Loucy (cell line): ENCODE measurements around the gene RNF130.

Experiments
- H2AFZ ChIP-seq: fragments of 200-600 bp; sonication (generic); 2 replicates; pipeline ENCODE4 v1.6.0; 2016; ENCODE audit warnings: antibody characterized with exemption, mild to moderate bottlenecking, low read length, moderate library complexity
- H3F3A ChIP-seq: fragments of 200-600 bp; 2 replicates; pipeline ENCODE4 v1.6.0; 2016; ENCODE audit warnings: antibody characterized with exemption, low read depth, mild to moderate bottlenecking
- H3K27me3 ChIP-seq: fragments of 200-600 bp; sonication (generic); 2 replicates; pipeline ENCODE4 v1.6.1; 2014; ENCODE audit warnings: low read length, mild to moderate bottlenecking; ENCODE audit not compliant: insufficient read depth, poor library complexity, severe bottlenecking
- H3K36me3 ChIP-seq: fragments of 200-600 bp; sonication (generic); 2 replicates; pipeline ENCODE4 v1.6.1; 2016; ENCODE audit warnings: low read length; ENCODE audit not compliant: insufficient read depth
- H3K4me1 ChIP-seq: fragments of 200-600 bp; sonication (generic); 2 replicates; pipeline ENCODE4 v1.5.1; 2014; ENCODE audit warnings: low read length, mild to moderate bottlenecking; ENCODE audit not compliant: insufficient read depth, poor library complexity, severe bottlenecking
- H3K4me2 ChIP-seq: fragments of 200-600 bp; sonication (generic); 2 replicates; pipeline ENCODE4 v1.6.0; 2014; ENCODE audit warnings: antibody characterized with exemption, low read length, low read depth, mild to moderate bottlenecking; ENCODE audit not compliant: poor library complexity, severe bottlenecking
- H3K4me3 ChIP-seq: fragments of 200-600 bp; sonication (generic); 2 replicates; pipeline ENCODE4 v1.5.1; 2014; ENCODE audit warnings: low read length, mild to moderate bottlenecking, mixed read lengths; ENCODE audit not compliant: poor library complexity, severe bottlenecking
- H3K79me2 ChIP-seq: fragments of 200-600 bp; sonication (generic); 2 replicates; pipeline ENCODE4 v1.6.1; 2014; ENCODE audit warnings: low read length; ENCODE audit not compliant: insufficient read depth
- H3K9ac ChIP-seq: fragments of 200-600 bp; sonication (generic); 2 replicates; pipeline ENCODE4 v1.6.0; 2014; ENCODE audit warnings: mild to moderate bottlenecking, low read depth, low read length, moderate library complexity; ENCODE audit not compliant: poor library complexity, severe bottlenecking
- H3K9me2 ChIP-seq: fragments of 200-600 bp; sonication (generic); replicated peaks from 2 replicates; pipeline ENCODE4 v1.6.1; 2016; ENCODE audit warnings: low read depth, low read length, mixed read lengths
- H3K9me3 ChIP-seq: fragments of 200-600 bp; sonication (generic); 2 replicates; pipeline ENCODE4 v1.6.1; 2014; ENCODE audit warnings: mild to moderate bottlenecking, antibody characterized with exemption, low read length, low read depth; ENCODE audit not compliant: insufficient read depth
- H4K20me1 ChIP-seq: fragments of 200-600 bp; sonication (generic); 2 replicates; pipeline ENCODE4 v1.6.0; 2014; ENCODE audit warnings: antibody characterized with exemption, low read length, mild to moderate bottlenecking; ENCODE audit not compliant: insufficient read depth, poor library complexity, severe bottlenecking
- CTCF ChIP-seq: fragments of 200-600 bp; sonication (generic); conservative IDR thresholded peaks from 2 replicates; pipeline ENCODE4 v1.5.1; 2014; ENCODE audit warnings: mild to moderate bottlenecking, antibody characterized with exemption, low read length
- EZH2phosphoT487 ChIP-seq: fragments of 200-600 bp; IDR thresholded peaks from 2 replicates; pipeline ENCODE4 v1.6.1; 2018; ENCODE audit warnings: antibody characterized with exemption, mild to moderate bottlenecking, moderate library complexity, borderline replicate concordance

Gene RNF130

GRCh38 chr5:180079702-180080466 is 8.3 kb upstream of the RNF130 start:
- H3K36me3 ChIP-seq: no peaks in the 10 kb centered on the region
- H3K27me3 ChIP-seq: no peaks in the 10 kb centered on the region
- H3K4me3 ChIP-seq: no peak overlapping the region
- H3K9me3 ChIP-seq: no peaks in the 10 kb centered on the region
- TF ChIP-seq EZH2phosphoT487 (no peak), CTCF (no peak)
- no peaks in the 10 kb centered on the region for H4K20me1 ChIP-seq
- no peak overlapping the region for H3K9ac ChIP-seq
- no peak overlapping the region for H2AFZ ChIP-seq
- H3K79me2 ChIP-seq: no peaks in the 10 kb centered on the region
- no peak overlapping the region for H3K4me2 ChIP-seq
- no peaks in the 10 kb centered on the region for H3K4me1 ChIP-seq
- H3K9me2 ChIP-seq: no peaks in the 10 kb centered on the region
- H3F3A ChIP-seq: no peaks in the 10 kb centered on the region

- no peaks in the 10 kb centered on the region for H3K4me1 ChIP-seq
- no peaks in the 10 kb centered on the region for H3K9me3 ChIP-seq
- H3K9me2 ChIP-seq: no peaks in the 10 kb centered on the region
- no peaks in the 10 kb centered on the region for H3K27me3 ChIP-seq
- no peak overlapping the region for H3K4me3 ChIP-seq
- H4K20me1 ChIP-seq: no peaks in the 10 kb centered on the region
- no peak overlapping the region for H3K9ac ChIP-seq
- TF ChIP-seq EZH2phosphoT487: no peak
- no peak for TF ChIP-seq CTCF
- H3K4me2 ChIP-seq: no peak overlapping the region
- H3F3A ChIP-seq: no peaks in the 10 kb centered on the region
- H3K36me3 ChIP-seq: no peaks in the 10 kb centered on the region
- no peak overlapping the region for H2AFZ ChIP-seq
- H3K79me2 ChIP-seq: no peaks in the 10 kb centered on the region
Observed at GRCh38 chr5:180078348-180078747, 6.8 kb upstream of the RNF130 start.

GRCh38 chr5:180077594-180078284 is 6.2 kb upstream of the RNF130 start:
- H3K9me3 ChIP-seq: no peaks in the 10 kb centered on the region

More at GRCh38 chr5:180077594-180078284, 6.2 kb upstream of the RNF130 start:
- TF ChIP-seq CTCF (no peak), EZH2phosphoT487 (no peak)
- H3K9me2 ChIP-seq: no peaks in the 10 kb centered on the region
- no peak overlapping the region for H3K4me3 ChIP-seq
- no peak overlapping the region for H2AFZ ChIP-seq
- H3K9ac ChIP-seq: no peak overlapping the region
- no peak overlapping the region for H3K4me2 ChIP-seq
- no peaks in the 10 kb centered on the region for H3F3A ChIP-seq
- H3K4me1 ChIP-seq: no peaks in the 10 kb centered on the region
- no peaks in the 10 kb centered on the region for H4K20me1 ChIP-seq
- H3K27me3 ChIP-seq: no peaks in the 10 kb centered on the region
- H3K36me3 ChIP-seq: no peaks in the 10 kb centered on the region
- H3K79me2 ChIP-seq: no peaks in the 10 kb centered on the region
